GM12875 (cell line): Measurements from ENCODE around the gene CDH12.

Experiments
- H3K4me3 ChIP-seq: one replicate; pipeline ENCODE4 v1.5.1; 2011; ENCODE audit warnings: low read depth, low read length, control low read depth
- TF ChIP-seq, protein P1 (sequence below): IDR thresholded peaks from 2 replicates; pipeline ENCODE4 v1.5.1; 2011; ENCODE audit warnings: low read depth, mild to moderate bottlenecking, control low read depth, inconsistent platforms, low read length, moderate library complexity, borderline replicate concordance; ENCODE audit not compliant: insufficient read depth

CDH12 gene

DNA sequence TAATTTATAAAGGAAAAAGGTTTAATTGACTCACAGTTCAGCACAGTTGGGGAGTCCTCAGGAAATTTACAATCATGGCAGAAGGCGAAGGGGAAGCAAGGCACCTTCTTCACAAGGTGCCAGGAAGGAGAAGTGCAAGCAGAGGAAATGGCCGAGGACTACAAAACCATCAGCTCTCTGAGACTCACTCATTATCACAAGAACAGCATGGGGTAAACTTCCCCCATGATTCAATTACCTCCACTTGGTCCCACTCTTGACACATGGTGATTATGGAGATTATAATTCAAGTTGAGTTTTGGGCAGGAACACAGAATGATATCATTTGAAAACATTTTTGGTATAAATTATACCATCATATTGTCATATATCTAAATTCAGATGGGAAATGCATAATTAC is 934.7 kb downstream of the CDH12 start:
- TF ChIP-seq, protein P1, sequence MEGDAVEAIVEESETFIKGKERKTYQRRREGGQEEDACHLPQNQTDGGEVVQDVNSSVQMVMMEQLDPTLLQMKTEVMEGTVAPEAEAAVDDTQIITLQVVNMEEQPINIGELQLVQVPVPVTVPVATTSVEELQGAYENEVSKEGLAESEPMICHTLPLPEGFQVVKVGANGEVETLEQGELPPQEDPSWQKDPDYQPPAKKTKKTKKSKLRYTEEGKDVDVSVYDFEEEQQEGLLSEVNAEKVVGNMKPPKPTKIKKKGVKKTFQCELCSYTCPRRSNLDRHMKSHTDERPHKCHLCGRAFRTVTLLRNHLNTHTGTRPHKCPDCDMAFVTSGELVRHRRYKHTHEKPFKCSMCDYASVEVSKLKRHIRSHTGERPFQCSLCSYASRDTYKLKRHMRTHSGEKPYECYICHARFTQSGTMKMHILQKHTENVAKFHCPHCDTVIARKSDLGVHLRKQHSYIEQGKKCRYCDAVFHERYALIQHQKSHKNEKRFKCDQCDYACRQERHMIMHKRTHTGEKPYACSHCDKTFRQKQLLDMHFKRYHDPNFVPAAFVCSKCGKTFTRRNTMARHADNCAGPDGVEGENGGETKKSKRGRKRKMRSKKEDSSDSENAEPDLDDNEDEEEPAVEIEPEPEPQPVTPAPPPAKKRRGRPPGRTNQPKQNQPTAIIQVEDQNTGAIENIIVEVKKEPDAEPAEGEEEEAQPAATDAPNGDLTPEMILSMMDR: no peak
- H3K4me3 ChIP-seq: no peak overlapping the region

DNA sequence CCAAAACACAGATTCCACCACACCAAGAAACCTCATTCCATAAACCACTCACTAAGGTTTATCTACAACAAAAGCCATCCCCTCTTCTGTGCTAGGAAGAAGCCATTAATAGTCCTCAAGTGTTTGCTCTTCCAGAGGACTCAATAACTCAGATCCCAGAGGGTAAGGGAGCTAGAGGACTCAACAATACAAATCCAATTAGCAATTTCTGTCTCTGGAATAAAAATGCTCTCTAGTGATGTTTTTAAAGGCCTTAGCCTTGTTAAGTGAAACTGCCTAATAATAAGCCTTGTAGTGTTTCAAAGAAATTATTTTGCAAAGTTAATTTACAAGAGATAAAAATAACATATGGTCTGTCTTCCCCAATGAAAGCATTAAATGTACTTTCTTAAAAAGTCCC is 942.4 kb downstream of the CDH12 start:
- TF ChIP-seq, protein P1: no peak
- H3K4me3 ChIP-seq: no peak overlapping the region

DNA sequence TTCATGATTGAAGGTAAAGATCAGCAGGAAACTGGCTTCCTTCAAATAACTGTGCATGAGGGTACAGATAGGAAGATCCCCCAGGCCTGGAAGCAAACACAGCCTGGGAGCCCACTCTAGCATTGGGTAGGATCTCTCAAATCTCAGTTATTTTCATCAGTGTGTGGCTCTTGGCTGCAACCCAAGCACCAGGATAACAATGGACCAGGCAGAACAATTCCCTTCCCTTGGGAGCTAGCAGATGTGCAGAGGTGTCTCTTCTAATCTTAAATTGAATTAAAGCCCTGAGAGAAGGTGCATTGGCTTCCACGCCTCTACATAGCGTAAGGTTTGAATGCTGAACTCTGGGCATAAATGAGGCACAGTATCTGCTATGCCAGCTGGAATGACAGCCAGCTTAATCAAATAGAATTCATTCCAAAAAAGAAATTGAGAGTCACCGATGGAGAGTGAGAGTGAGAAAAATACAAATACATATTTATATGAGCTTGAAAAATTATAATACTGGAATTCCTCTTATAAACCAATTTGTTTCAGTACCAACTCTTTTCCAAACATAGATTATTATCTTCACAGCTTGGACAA is 957.3 kb downstream of the CDH12 start:
- TF ChIP-seq, protein P1: no peak
- H3K4me3 ChIP-seq: no peak overlapping the region

DNA sequence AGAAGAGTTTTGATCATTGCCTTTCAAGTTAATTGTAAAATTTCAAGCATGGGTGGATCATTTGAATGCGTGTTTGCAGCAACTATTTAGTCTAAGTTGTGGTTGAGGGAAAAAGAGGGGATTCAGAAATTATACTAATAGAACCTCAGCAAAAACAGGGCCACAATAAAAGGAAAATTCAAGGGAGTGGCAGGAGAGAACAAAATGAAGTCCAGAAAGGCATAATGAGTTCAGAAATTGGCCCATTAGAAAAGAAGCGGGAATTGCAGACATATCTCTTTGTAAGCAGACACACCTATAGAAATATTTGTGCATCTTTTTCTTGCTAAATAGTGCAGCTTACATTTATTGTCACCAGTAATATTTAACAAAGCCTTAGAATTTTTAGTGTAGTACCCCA is 960.0 kb downstream of the CDH12 start:
- TF ChIP-seq, protein P1: no peak
- H3K4me3 ChIP-seq: no peak overlapping the region

DNA sequence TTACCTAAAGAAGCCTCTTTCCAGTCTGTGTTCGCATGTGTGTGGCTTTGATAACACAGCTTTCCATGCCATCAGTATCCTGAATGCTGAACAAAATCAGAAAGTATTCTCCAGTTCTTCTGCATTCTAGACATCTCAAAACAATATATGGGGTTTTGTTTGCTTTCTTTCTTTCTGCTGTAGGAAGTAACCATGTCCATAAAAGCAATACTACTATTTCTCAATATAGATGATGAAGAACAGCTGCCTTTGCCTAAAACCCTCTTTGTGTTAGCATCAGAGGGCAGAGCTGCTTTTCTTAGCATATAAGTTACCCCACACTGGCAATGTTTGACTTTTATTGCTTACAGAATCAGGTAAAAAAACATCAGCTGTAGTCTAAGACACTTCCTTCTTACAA is 963.6 kb downstream of the CDH12 start:
- TF ChIP-seq, protein P1: no peak
- no peak overlapping the region for H3K4me3 ChIP-seq

DNA sequence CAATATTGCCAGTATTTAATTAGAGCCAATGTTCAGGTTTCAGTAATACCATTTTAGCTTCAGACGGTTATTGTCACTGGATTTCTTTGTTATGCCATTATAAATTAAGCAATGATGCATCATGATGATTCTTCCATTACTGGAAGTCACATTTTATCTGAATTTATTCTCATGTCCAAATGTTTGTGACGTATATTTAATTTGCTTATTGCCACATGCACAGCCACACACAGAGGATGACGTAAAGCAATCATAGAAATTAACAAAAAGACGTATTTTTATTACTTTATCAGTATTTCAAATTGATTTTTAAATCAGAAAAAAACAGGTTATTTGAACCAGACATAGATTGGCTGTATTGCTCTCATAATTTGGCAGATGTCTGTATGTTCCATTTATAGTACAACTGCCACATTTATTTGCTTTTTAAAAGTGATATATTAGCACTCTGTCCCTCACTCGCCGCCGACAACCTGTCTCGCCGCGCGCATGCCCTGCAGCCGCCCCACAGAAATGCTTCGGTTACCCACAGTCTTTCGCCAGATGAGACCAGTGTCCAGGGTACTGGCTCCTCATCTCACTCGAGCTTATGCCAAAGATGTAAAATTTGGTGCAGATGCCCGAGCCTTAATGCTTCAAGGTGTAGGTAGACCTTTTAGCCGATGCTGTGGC is 970.9 kb downstream of the CDH12 start:
- no peak overlapping the region for H3K4me3 ChIP-seq
- TF ChIP-seq, protein P1: no peak

DNA sequence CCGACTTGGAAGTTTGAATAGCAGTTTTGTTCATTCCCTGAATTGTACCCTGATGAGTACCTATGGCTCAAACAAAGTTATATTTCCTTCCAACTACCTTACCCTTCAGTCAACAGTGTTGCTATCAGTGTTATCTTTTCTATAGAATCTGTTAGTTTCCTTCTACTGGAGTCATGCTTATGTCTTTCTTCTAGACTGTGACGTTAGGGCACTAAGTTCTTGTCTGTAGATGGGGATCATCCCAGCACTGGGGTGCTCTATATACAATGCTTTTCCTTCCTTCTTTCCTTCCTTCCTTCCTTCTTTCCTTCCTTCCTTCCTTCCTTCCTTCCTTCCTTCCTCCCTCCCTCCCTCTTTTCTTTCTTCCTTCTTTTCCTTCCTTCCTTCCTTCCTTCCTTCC is 973.0 kb downstream of the CDH12 start:
- TF ChIP-seq, protein P1: no peak

More for the DNA sequence above, 973.0 kb downstream of the CDH12 start:
- no peak overlapping the region for H3K4me3 ChIP-seq
